Stimulated activated CD4-positive, alpha-beta T cell treated with anti-CD3 and anti-CD28 coated beads, TNF-alpha, amount 100 ng/mL, for 1 hour (primary cell): ENCODE measurements around the gene ALAS1.
A peak's percentile ranks its signal among the peaks of the same experiment; 100 is the strongest.

Experiments used
- DNase-seq, 3 donors: peaks; one replicate each; pipeline ENCODE4 v3.0.0-alpha.2; 2020; ENCODE audit warnings: low read depth in 3 of 3, low spot score in 1 of 3

The ALAS1 gene

DNA sequence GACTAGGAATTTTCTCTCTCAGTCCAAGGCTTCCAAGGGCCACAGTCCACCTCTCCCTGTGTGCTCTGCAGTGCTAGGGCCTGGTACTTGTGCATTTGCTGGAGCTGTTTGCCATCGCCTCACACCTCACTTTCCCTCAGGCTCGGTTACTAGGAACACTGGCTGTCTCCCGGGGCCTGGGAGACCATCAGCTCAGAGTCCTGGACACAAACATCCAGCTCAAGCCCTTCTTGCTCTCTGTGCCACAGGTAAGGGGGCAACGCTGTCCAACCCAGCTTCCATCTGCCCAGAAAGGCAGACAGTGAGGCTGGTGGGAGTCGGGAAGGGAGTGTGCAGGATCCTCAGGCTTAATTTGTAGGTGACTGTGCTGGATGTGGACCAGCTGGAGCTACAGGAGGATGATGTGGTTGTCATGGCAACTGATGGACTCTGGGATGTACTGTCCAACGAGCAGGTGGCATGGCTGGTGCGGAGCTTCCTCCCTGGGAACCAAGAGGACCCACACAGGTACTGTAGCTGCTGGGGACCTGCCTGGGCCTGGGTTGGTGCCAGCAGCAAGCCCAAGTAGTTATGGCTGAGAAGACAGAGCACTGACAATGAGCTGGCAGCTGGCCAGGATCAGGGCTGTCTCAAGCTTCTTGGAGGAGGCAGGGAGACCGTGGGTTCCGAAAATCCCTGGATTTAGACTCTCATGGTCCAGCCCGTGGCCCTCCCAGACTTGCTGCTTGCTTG is 51.0 kb downstream of the ALAS1 start:
- DNase-seq = no peak

DNA sequence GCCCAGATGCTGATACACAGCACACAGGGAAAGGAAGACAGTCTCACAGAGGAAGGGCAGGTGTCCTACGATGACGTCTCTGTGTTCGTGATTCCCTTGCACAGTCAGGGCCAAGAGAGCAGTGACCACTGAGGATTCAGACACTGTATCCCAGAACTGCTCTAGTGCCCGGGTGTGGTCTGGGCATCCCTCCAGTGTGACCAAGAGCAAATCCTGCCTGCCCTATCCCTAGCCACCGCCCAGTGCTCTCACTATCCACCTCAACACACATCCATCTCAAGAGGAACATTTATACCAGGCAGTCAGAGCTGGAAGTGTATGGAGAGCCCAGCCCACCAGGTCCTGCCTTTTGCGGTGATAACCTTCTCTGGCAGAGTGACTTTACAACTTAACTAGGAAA is 51.7 kb downstream of the ALAS1 start:
- no peak for DNase-seq

DNA sequence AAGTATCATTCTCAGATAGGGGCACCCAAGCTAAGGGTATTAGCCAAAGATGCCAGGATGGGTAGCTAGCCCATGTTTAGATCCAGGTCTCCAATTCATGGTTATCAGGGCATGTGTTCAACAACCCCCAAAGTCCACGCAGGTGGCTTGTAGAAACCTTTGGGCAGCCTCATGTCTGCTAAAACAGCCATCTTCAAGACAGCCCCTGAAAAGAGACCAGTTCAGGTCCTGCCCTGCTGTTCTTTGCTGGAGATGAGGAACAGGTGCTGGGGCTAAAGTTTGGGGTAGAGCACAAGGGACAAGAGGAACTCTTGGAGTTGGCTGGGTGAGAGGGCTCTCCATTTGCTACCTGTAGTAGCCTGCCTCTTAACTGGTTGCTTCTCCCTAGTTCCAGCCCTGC is 52.2 kb downstream of the ALAS1 start:
- no peak for DNase-seq

DNA sequence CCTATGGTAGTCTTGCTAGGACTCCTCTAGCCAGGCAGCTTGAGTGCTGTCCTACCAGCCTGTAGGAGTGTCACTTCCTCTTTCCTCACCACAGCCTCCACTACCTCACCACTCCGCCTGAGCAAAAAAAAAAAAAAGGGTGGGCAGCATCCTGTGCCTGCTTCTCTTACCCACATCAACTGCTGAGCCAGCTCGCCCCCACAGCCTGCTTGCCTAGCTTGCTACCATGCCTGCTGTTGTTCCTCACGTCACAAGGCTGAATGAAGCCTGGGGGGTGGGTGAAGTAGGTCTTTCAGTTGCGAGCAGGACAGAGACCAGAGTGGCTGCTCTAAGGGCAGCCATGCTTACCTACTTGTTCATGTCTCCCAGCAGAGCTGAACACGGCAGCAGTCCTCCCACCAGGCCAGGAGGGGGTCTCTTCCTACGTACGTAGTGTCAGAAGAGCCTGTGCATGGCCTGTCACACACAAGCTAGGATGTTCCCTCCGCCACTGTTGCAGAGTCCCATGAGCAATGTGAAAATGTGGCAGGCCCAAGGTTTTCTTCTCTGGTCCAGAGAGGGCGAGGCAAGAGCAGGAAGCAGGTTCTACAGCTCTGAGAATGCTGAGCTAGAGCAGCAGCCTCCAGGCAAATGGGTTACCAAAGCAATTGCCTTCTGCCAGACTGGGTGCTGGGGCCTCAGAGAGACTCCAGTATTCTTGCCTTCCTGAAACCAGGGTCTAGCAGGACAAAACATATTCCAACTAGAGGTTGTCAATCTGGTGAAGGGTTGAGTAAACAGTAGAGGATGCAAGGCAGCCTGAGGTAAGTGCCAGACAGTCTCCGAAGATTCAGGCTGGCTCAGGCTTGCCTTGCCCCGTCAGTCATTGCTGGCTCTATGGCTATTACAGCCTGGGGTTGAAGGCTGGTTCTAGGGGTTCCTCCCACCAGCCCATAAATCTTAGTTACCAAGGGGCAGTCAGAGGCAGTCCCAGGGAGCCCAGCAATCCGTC is 55.6 kb downstream of the ALAS1 start:
- peak; percentile 57 to 69 (median 64) for DNase-seq

DNA sequence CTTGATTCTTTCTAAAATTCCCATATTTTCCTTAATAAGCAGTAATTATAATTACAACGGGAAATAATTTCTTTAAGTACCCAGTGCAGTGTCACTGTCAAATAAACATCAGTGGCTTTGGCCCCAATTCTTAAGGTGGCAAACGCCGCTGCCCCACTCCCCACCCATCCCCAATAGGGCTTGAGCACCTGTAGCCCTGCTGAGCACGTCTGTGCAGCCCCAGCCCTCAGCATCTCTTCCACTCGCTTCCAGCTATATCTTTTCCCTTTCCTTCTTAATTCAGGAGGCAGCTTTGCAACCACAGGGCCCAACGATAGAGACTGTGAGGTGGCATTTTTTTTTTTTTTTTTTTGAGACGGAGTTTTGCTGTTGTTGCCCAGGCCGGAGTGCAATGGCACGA is 56.6 kb downstream of the ALAS1 start:
- no peak for DNase-seq

DNA sequence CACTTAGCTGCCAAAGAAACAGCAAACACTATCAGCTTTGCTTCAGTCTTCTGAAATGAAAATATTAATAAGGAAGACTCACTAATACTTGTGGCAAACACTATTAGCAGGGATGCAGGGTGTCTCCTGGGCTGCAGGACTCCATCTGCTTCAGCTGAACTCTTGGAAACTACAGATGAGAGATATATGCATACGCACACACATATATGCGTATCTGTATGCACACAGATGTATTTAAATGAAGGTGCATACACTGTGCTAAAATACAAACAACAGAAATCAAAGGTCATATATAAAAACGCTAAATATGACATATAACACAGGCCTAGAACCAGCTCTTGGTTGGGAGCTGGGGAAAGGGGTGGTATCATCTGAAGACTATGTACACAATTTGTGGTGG is 58.2 kb downstream of the ALAS1 start:
- no peak for DNase-seq

DNA sequence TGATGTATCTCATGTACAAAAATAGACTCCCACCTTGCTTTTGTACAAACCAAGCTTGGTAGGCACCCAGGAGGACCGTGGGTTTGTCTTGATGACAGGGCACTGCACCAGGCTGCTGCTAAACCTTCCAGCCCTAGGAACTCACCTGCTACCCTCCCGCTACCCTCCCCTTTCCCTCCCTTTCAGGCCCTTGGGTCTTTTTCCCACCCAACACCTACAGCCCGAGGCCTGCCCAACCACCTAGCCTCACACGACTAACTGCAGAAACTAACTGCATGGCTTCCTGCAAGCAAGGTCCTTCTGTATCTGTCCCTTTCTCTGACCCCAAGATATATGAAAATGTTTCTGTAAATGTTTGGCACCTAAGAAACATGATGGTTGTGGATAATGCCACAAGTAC is 58.7 kb downstream of the ALAS1 start:
- DNase-seq = no peak

DNA sequence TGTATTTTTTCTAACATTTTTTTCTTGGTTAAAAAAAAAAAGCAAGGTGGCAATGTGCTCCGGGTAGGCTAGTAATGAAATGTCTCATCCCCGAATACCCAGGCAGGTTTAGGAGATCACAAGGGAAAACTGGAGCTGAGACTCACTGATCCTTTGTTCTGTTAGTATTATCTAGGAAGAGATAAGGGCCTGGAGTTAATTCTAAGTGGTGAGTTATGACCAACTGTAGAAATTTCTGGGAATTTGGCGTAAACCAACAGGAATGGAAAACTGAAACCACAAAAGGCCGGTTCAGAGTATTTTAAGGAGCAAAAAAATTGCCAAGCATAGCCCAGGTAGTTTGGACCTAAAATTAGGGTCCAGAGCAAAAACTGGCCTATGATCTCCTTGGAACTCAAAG is 60.0 kb downstream of the ALAS1 start:
- DNase-seq = no peak

DNA sequence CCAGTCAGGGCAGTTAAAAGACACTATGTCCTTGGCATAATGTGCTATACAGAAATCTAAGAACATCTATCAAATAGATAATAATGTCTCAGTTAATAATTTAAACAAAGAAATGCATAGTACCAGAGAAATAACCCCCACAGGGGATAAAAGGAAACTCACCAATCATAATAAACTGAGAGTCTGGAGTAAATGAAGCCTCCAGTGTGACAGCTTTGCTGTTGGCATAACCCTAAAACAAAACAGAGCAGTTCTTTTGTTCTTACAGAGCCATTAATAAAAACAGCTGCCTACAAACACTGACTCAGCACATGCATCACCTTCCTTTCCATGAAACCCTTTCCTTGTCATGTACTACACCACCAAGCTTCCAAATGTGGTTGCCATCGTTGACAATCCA is 61.1 kb downstream of the ALAS1 start:
- DNase-seq = no peak

DNA sequence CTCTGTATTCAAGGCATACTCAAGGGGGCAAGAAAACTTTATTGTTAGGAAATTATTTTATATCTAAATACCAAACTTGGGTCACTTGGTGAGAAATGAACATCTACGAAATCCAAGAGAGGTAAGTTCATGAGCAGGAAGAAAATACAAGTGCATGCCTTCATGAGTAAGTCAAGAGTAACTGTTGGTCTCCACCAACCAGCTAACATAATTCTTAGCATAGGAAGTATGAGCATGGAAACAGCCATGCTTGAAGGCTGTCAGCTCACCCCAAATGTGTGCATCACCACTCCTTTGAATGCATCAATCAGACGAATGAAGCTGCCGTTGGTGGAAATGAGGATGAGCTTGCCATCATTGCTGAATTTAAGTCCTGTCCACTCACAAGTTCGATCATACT is 61.5 kb downstream of the ALAS1 start:
- DNase-seq = no peak

DNA sequence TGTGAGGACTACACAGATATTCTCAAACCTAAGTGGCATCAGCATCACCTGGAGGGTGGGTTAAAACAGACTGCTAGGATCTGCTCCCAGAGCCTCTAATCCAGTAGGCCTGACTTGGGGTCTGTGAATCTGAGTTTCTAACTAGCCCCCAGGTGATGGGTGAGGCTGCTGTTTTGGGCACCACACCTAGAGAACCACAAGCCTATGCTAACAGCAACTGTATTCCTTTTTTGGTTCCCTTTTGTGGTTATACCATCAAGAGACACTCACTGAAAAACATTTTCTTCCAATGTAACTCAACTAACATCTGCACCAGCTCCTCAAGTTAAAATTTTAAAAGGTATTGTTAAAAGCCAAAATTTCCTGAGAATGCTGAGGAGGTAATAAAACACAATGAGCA is 64.5 kb downstream of the ALAS1 start:
- DNase-seq = no peak
